Stimulated activated CD8-positive, alpha-beta memory T cell treated with anti-CD3 and anti-CD28 coated beads, Interleukin-15, amount 100 ng/mL, for 1 hour (primary cell): Measurements from ENCODE around the gene SCAANT1.

Experiments used
- DNase-seq: peaks from one replicate; pipeline ENCODE4 v3.0.0-alpha.2; 2020; ENCODE audit warnings: low read depth

Gene SCAANT1

DNA sequence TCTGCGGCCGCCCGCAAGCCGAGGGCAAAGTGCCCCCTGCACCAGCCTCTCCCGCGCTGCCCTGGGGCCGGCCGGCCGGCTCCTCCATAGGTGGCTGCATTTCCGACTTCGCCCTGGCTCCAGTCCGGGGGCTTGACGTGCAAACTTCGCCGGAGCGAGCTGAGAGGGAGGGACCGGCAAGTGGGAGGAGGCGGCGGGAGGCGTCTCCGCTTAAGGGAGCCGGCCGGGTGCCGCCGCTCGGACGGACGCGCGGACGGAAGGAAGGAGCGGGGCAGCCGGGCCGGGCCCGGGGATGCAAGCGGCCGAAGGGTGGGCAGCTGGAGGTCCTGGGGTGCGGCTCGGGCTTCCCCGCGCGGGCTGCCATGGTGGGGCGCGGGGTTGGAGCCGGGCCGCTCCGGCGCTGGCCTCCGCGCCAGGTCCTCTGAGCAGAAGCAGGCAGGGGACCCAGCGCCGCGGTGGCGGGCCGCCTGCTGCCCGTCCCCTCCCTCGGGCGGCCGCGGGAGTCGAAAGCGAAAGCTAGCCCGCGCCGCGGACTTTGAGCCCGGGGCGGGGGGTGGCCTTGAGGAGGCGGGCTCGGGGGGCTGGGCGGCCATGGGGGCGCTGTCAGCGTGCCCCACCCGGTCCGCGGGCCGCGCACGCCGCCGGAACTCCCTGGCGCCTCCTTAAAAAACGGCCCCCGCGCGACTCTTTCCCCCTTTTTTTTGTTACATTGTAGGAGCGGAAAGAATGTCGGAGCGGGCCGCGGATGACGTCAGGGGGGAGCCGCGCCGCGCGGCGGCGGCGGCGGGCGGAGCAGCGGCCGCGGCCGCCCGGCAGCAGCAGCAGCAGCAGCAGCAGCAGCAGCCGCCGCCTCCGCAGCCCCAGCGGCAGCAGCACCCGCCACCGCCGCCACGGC, at the start of gene SCAANT1:
Gene SCAANT1, minus strand, starts transcription at position 511 of the 895 bp plus-strand sequence.
- DNase-seq: peak; percentile 65

DNA sequence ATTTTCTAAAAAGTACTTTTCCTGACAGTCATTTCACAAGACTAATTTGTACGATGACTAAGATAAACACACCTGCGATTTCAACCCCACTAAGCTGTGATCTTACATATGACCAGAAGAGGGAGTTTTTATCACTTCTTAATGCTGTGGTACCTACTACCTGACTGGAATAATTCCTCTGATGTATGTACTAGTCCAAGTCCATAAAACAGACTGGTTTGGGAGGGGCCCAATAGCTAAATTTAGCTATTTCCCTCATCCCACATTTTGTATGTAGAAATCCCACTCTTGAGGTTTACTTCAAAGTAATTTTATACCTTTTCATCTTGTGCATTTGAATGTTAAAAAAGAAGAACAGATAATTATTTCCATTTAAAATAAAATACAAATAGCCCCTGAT, 49.7 kb upstream of the SCAANT1 start:
- no peak for DNase-seq

DNA sequence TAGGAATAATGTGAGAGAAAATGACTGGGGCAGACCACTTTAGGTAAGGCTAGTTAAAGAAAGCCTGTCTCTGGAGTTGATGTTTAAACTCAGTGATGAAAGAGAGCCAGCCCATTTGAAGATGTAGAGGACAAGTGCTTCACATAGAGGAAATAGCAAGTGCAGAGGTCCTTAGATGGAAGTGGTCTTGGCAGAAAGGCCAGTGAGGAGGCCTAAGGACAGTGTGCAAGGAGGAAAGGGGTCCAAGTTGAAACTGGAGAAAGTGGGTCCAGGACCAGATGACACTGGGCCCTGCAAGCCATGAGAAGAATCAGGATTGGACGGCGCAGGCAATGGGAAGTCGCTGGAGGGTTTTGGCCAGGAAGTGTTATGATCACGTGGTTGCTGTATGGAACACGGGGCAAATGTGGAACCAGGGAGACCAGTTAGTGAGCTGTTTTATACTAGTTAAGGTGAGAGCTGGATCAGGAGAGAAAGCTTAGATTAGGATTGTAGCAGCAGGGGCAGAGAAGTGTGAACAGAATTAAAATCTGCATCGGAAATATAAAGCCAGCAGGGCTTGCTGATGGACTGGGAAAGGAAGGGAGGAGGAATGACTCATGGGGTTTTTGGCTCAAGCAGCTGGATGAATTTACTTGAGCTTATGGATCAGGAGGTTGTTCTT, 48.0 kb upstream of the SCAANT1 start:
- DNase-seq: no peak

GRCh38 chr3:63959146-63959545, 47.0 kb upstream of the SCAANT1 start:
- DNase-seq: no peak

DNA sequence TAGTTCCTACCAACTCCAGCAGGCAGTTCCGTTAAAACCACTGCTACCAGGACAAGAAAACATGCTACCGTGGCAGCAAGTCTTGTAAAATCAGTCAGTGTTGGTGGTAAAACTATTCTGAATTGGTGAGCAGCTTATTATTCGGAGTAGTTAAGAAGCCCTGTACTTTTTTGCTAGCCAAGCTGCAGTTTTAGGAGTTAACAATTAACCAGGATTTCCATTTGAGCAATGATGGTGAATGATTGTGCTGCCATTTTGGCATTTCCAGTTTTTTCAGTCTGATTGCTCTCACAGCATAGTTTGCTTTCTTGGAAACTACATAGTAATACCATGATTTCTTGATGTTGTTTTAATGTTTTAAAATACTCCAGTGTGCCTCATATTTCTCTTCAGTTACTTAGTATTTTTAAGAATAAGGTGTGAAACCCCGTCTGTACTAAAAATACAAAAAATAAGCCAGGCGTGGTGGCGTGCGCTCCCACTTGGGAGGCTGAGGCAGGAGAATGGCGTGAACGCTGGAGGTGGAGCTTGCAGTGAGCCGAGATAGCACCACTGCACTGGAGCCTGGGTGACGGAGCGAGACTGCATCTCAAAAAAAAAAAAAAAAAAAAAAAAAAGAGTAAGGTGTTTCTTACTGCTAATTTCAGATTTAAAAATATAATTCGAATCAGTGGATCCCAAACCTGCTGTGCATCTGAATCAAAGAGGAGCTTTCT, 43.8 kb upstream of the SCAANT1 start:
- no peak for DNase-seq

- DNase-seq: no peak
These were observed 43.0 kb upstream of the SCAANT1 start for GRCh38 chr3:63955036-63955650.

GRCh38 chr3:63954182-63954581, 42.0 kb upstream of the SCAANT1 start:
- DNase-seq: no peak

DNA sequence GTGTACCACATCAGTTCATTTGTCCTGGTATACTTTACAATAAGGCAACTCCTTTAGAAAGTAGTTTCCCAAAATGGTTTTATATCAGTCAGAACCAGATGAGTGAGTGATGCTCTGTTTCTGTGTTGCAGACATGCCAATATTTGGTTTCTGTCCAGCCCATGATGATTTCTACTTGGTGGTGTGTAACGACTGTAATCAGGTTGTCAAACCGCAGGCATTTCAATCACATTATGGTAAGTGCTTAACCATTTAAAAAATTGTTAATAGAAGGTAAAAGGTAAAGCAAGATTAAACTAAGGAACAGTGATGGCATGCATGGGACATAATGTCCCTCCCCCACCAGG, 40.0 kb upstream of the SCAANT1 start:
- DNase-seq: no peak

GRCh38 chr3:63951492-63952247, 39.5 kb upstream of the SCAANT1 start:
- DNase-seq: no peak

DNA sequence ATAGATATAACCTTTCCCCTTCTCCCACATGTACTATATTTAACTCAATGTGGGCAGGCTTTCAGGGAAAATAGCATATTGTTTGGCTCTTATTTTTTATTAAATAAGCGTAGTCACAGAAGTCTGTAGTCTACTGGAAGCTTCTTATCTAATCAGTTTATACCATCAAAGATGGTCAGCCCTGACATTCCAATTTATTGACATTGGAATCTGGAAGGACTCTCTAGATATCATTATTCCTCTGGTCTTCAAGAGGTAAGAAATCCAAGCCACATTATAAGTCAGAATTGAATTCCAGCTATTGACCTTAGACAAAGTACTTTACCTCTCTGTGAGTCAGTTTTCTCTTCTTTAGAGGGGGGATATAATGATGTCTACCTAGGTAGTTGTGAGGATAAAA, 38.5 kb upstream of the SCAANT1 start:
- no peak for DNase-seq

DNA sequence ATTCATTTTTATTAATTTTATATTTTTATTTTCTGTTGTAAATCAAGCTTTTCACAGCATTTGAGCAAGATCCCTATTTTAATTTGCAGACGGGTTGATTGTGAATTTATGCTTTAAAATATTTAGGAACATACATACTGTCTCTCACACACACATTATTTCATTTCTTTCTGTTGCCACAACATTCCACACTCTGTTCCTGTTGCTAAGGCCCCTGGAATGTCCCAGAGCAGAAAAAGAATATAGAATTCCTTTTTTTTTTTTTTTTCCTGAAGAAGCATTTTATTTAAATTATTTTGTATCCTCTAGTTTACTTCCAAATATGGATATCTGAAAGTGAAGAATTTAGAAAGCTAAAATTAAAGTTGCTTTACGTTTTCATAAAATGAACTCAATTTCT, 36.8 kb upstream of the SCAANT1 start:
- no peak for DNase-seq

- DNase-seq: no peak
These were observed 35.4 kb upstream of the SCAANT1 start for GRCh38 chr3:63947594-63947993.

DNA sequence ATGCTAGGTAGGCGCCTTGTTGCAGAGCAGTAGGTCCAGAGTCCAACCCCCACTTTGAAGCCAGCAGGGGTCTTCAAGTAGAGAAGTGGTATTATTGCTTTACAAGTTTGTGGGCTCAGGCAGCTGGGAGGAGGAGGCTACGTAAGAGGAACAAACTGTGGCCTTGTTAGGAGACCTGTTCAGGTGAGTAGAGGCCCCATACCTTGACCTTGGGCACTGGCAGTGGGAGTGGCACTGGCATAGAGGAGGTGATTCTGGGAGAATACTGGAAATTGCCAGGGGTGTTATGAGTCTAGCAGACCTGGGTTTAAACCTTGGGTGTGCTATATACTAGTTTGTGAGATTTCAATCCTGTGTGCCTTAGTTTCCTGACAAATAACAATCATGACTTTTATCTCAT, 34.6 kb upstream of the SCAANT1 start:
- no peak for DNase-seq

GRCh38 chr3:63945558-63946096, 33.4 kb upstream of the SCAANT1 start:
- DNase-seq: no peak

DNA sequence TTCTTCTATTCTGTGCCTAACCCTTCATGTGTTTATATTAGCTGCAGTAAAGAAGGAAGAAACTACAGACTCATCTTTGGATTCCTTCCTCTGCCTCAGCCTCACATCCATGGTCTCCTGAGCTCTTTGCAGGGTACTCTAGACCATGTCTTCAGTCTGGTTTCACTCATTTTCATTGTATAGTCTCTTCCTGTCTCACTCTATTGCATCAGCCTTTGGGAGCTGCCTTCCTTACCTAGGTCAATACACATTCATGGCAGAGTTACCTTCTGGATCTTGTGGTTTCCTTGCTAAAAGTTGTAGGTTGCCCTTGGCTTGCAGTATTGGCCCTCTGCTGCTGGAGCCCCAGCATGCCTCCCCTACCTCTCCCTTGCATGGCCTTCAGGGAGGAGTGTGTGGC, 31.5 kb upstream of the SCAANT1 start:
- DNase-seq: no peak

GRCh38 chr3:63942528-63942927, 30.3 kb upstream of the SCAANT1 start:
- no peak for DNase-seq

DNA sequence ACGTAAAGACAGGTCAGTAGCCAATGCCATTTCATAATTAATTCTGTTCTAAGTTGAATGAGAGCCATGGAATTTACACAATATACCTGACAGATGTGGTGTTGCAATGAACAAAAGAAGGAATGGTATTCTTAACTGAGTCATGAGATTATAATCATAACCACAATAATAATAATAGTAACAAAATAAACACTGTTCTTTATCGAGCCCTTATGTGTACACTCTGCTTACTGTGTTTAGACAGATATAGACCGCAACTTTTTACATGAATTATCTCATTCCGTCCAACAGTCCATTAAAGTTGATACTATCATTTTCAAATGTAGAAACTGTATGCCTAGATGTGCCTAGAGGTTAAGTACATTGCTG, 28.2 kb upstream of the SCAANT1 start:
- DNase-seq: no peak

DNA sequence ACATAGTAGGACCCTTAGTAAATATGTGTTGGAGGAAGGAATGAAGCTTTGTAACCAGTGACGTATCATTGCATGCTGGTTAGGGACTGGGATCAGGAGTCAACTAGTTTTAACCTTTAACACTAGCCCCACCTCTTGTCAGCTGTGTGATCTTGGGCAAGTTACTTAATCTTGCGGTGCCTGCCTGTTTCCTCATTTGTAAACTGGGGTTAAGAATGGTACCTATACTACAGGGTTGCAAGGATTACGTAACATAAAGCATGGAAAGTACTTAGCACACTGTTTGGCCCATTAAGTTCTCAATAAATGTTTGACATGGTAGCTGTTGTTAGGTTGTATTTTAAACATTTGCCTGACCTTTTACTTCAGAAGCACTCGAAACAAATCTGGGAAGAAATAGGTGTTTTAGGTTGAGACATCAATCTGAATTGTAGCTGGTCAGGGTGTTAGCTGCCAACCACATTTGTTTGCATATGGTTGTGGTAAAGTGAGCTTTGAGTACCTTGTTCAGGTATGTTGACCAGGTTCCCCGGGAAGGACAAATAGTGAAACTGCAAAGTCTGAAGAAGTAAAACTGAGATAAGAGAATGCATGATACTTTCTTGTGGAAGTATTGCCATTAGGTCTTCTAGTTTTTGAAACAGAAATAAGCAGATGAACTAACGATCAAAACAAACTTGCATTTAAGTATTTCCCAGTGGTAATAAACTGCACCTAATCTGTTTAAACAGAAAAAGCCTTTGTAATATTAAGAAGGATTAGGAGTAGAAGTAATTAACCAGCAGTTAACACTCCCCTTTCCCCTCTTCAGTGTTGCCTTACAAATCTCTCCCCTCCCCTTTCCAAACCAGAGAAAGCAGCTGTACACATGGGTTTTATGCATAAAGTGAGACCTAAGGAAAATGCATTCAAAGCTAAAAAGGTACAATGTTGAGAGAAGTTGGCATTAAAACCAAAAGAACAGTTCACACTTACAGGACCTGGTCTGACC, 25.8 kb upstream of the SCAANT1 start:
- no peak for DNase-seq

DNA sequence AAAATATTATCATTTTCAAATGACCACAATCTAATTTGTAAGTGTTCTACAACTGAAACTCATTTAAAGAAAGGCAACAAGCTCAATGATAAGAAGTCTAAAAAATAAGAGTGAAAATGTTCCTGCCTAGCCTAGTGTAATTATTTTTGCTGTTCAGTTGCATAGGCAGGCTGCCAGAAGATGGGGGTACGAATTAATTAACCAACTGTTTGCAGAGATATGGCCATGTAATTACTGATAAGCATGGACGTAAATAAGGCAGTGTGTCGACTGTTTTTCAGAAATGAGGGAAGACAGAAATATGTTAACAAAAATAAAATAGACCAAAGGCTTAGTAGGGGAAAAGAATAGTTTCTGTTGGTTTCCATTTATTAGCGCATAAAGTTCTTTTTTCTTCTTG, 24.7 kb upstream of the SCAANT1 start:
- DNase-seq: no peak
